ENCODE measurements around the gene DOHH. TPM values are rescaled to one million over a fixed set of nuclear protein-coding genes. Genes with fewer than 3 reads are reported as not detected.

DOHH gene
- total and polyA plus RNA-seq, 9 of the 15 experiments (the other 6 are each of a cell fraction or from before 2014, with no cell fraction given) = 0.14 to 47.2 (median 5.1) TPM

GRCh38 chr19:3521104-3521445 lies 20.6 kb upstream of the DOHH start (continued):
- no peak for TF ChIP-seq ESRRB (CRISPR knock-in tag; IDR thresholded peaks at IDR 0.05; ENCODE audit: borderline replicate concordance)
- no peak for TF ChIP-seq TARDBP (IDR thresholded peaks at IDR 0.05)
- no peak for TF ChIP-seq ZNF785 (CRISPR knock-in tag; IDR thresholded peaks at IDR 0.05)
- TF ChIP-seq EP300 (IDR thresholded peaks at IDR 0.05; ENCODE audit: low read length) = peak; percentile 35
- no peak for TF ChIP-seq MCM5 (IDR thresholded peaks at IDR 0.05; ENCODE audit: low read depth)
- TF ChIP-seq ZNF316 (IDR thresholded peaks at IDR 0.05) = peak; percentile 91
- no peak for TF ChIP-seq RUNX1 (IDR thresholded peaks at IDR 0.05; ENCODE audit: low read depth)
- no peak for TF ChIP-seq POLR2B (IDR thresholded peaks at IDR 0.05; ENCODE audit: low read depth, partially characterized antibody)
- TF ChIP-seq HEY1 (CRISPR knock-in tag; IDR thresholded peaks at IDR 0.05; ENCODE audit: borderline replicate concordance) = no peak
- TF ChIP-seq SUPT5H (IDR thresholded peaks at IDR 0.05) = 0 out of 2 replicates have a peak, but pooled peaks have one; percentile 9
- no peak for TF ChIP-seq ELF4 (CRISPR knock-in tag; IDR thresholded peaks at IDR 0.05)
- TF ChIP-seq SAFB2 (IDR thresholded peaks at IDR 0.05; ENCODE audit: borderline replicate concordance, low read depth, low read length, severe bottlenecking) = no peak
- TF ChIP-seq FOXA1 (IDR thresholded peaks at IDR 0.05; ENCODE audit: borderline replicate concordance) = no peak
- TF ChIP-seq POLR2A (conservative IDR thresholded peaks at IDR 0.05) = no peak; the same call in 1 of the 2 replicates
- no peak for TF ChIP-seq ZNF253 (CRISPR knock-in tag; conservative IDR thresholded peaks at IDR 0.05)
- no peak for TF ChIP-seq YY1 (IDR thresholded peaks at IDR 0.05; ENCODE audit: borderline replicate concordance in 1 of 3, control insufficient read depth in 1 of 3, extremely low read depth in 1 of 3, insufficient read depth in 3 of 3, insufficient read length in 1 of 3, insufficient replicate concordance in 2 of 3, low read depth in 1 of 3, low read length in 2 of 3)
- no peak; the same call in 1 of the 2 replicates for TF ChIP-seq ZFX (CRISPR knock-in tag; IDR thresholded peaks at IDR 0.05)
- TF ChIP-seq, protein P1, sequence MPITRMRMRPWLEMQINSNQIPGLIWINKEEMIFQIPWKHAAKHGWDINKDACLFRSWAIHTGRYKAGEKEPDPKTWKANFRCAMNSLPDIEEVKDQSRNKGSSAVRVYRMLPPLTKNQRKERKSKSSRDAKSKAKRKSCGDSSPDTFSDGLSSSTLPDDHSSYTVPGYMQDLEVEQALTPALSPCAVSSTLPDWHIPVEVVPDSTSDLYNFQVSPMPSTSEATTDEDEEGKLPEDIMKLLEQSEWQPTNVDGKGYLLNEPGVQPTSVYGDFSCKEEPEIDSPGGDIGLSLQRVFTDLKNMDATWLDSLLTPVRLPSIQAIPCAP (CRISPR knock-in tag; IDR thresholded peaks at IDR 0.05; ENCODE audit: borderline replicate concordance) = no peak
- TF ChIP-seq ZNF695 (CRISPR knock-in tag; IDR thresholded peaks at IDR 0.05) = no peak
- no peak for TF ChIP-seq STAT5B (CRISPR knock-in tag; IDR thresholded peaks at IDR 0.05)
- TF ChIP-seq ZNF174 (CRISPR knock-in tag; IDR thresholded peaks at IDR 0.05) = no peak
- TF ChIP-seq FOXK2 (conservative IDR thresholded peaks at IDR 0.05 in 1 of 2, IDR thresholded peaks at IDR 0.05 in 1 of 2; ENCODE audit: low read depth in 2 of 2) = peak; percentile 48 to 65
- no peak; the same call in 1 of the 2 replicates for TF ChIP-seq VEZF1 (CRISPR knock-in tag; IDR thresholded peaks at IDR 0.05)
- peak; percentile 86 for TF ChIP-seq C11orf30 (IDR thresholded peaks at IDR 0.05; ENCODE audit: low read depth)
- TF ChIP-seq ZC3H8 (IDR thresholded peaks at IDR 0.05) = no peak
- no peak for TF ChIP-seq ZNF444 (CRISPR knock-in tag; IDR thresholded peaks at IDR 0.05)
- TF ChIP-seq TAF9B (IDR thresholded peaks at IDR 0.05; ENCODE audit: partially characterized antibody) = no peak
- no peak for TF ChIP-seq TCF7L2 (IDR thresholded peaks at IDR 0.05; ENCODE audit: low read depth, low read length)
- no peak for TF ChIP-seq CSDE1 (IDR thresholded peaks at IDR 0.05)
- TF ChIP-seq, protein P2, sequence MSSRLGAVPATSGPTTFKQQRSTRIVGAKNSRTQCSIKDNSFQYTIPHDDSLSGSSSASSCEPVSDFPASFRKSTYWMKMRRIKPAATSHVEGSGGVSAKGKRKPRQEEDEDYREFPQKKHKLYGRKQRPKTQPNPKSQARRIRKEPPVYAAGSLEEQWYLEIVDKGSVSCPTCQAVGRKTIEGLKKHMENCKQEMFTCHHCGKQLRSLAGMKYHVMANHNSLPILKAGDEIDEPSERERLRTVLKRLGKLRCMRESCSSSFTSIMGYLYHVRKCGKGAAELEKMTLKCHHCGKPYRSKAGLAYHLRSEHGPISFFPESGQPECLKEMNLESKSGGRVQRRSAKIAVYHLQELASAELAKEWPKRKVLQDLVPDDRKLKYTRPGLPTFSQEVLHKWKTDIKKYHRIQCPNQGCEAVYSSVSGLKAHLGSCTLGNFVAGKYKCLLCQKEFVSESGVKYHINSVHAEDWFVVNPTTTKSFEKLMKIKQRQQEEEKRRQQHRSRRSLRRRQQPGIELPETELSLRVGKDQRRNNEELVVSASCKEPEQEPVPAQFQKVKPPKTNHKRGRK (tag; IDR thresholded peaks at IDR 0.05) = no peak
